Osteocyte (in vitro differentiated cells): ENCODE data around the gene DLL1. TPM values are rescaled to one million over a fixed set of nuclear protein-coding genes. Genes with fewer than 3 reads are reported as not detected.
A peak's percentile ranks its signal among the peaks of the same experiment; 100 is the strongest.

ENCODE experiments used
- DNase-seq: peaks from one replicate; pipeline ENCODE4 v3.0.0; 2021; ENCODE audit warnings: mixed read lengths; ENCODE audit not compliant: unreplicated experiment; ENCODE audit errors: extremely low spot score
- H3K27ac Mint-ChIP-seq: one replicate; pipeline ENCODE4 v1.8.0; 2021; ENCODE audit warnings: mild to moderate bottlenecking, mixed read lengths; ENCODE audit not compliant: unreplicated experiment
- H3K27me3 Mint-ChIP-seq: one replicate; pipeline ENCODE4 v1.8.0; 2021; ENCODE audit warnings: mixed read lengths; ENCODE audit not compliant: unreplicated experiment
- H3K36me3 Mint-ChIP-seq: one replicate; pipeline ENCODE4 v1.8.0; 2021; ENCODE audit warnings: mixed read lengths; ENCODE audit not compliant: unreplicated experiment
- H3K4me1 Mint-ChIP-seq: one replicate; pipeline ENCODE4 v1.8.0; 2021; ENCODE audit warnings: mixed read lengths; ENCODE audit not compliant: unreplicated experiment
- H3K4me3 Mint-ChIP-seq: one replicate; pipeline ENCODE4 v1.8.0; 2021; ENCODE audit warnings: mild to moderate bottlenecking, moderate library complexity, mixed read lengths; ENCODE audit not compliant: unreplicated experiment
- H3K9me3 Mint-ChIP-seq: one replicate; pipeline ENCODE4 v1.8.0; 2021; ENCODE audit warnings: mixed read lengths; ENCODE audit not compliant: unreplicated experiment
- CTCF ChIP-seq: fragments of 200-600 bp; sonication (generic); IDR thresholded peaks from 2 replicates; pipeline ENCODE4 v1.5.0; 2021; ENCODE audit warnings: antibody characterized with exemption, mild to moderate bottlenecking, moderate library complexity
- total RNA-seq: library from RNA; stranded (reverse); gene quantifications from 2 replicates; pipeline ENCODE4 v1.2.1, GENCODE V29; 2021

DLL1 gene
- total RNA-seq, 1 donor from 2014 or later = 1.6 TPM

- no peak overlapping the region for H3K27ac Mint-ChIP-seq
- TF ChIP-seq CTCF = peak; percentile 40
- peaks cover 5% of the 10 kb centered on the region for H3K36me3 Mint-ChIP-seq
- no peaks in the 10 kb centered on the region for H3K9me3 Mint-ChIP-seq
- H3K4me1 Mint-ChIP-seq = peaks cover 29% of the 10 kb centered on the region
- H3K4me3 Mint-ChIP-seq = peak overlapping the region; percentile 30
- peaks cover 50% of the 10 kb centered on the region for H3K27me3 Mint-ChIP-seq
- no peak for DNase-seq
These were observed 1.7 kb upstream of the DLL1 start for GRCh38 chr6:170292407-170293158.

GRCh38 chr6:170292111-170292406, 1.2 kb upstream of the DLL1 start:
- H3K27ac Mint-ChIP-seq = no peak overlapping the region
- peaks cover 47% of the 10 kb centered on the region for H3K27me3 Mint-ChIP-seq
- peaks cover 5% of the 10 kb centered on the region for H3K36me3 Mint-ChIP-seq
- H3K4me3 Mint-ChIP-seq = peak overlapping the region; percentile 77
- H3K9me3 Mint-ChIP-seq = no peaks in the 10 kb centered on the region
- DNase-seq = no peak
- no peak for TF ChIP-seq CTCF
- peaks cover 29% of the 10 kb centered on the region for H3K4me1 Mint-ChIP-seq

- DNase-seq = no peak
- Mint-ChIP-seq H3K4me3 (peak overlapping the region; percentile 91), H3K36me3 (peaks cover 5% of the 10 kb centered on the region), H3K4me1 (peaks cover 34% of the 10 kb centered on the region), H3K27ac (no peak overlapping the region), H3K9me3 (no peaks in the 10 kb centered on the region), H3K27me3 (peaks cover 47% of the 10 kb centered on the region)
- TF ChIP-seq CTCF = no peak
These were observed 613 bp upstream of the DLL1 start for GRCh38 chr6:170291271-170292110.

- Mint-ChIP-seq H3K4me1 (peaks cover 29% of the 10 kb centered on the region), H3K36me3 (peaks cover 5% of the 10 kb centered on the region), H3K9me3 (no peaks in the 10 kb centered on the region), H3K27me3 (peaks cover 41% of the 10 kb centered on the region), H3K4me3 (peak overlapping the region; percentile 91), H3K27ac (peak overlapping the region; percentile 71)
- no peak for TF ChIP-seq CTCF
- no peak for DNase-seq
These were observed 955 bp downstream of the DLL1 start for GRCh38 chr6:170289951-170290295.

GRCh38 chr6:170289180-170289931, 1.5 kb downstream of the DLL1 start:
- DNase-seq = peak; percentile 83
- peaks cover 36% of the 10 kb centered on the region for H3K27me3 Mint-ChIP-seq

More at GRCh38 chr6:170289180-170289931, 1.5 kb downstream of the DLL1 start:
- no peak for TF ChIP-seq CTCF
- peaks cover 5% of the 10 kb centered on the region for H3K36me3 Mint-ChIP-seq
- H3K27ac Mint-ChIP-seq = no peak overlapping the region
- peaks cover 28% of the 10 kb centered on the region for H3K4me1 Mint-ChIP-seq
- H3K9me3 Mint-ChIP-seq = no peaks in the 10 kb centered on the region
- H3K4me3 Mint-ChIP-seq = peak overlapping the region; percentile 75
